HG03469 (cell line): ENCODE measurements around the gene AP1S3.
A peak's percentile ranks its signal among the peaks of the same experiment; 100 is the strongest.
"Not testable (repeated sequence)": the region's sequence is repeated elsewhere in the genome, so short reads cannot be mapped to it uniquely, and the experiment has no call there.

ENCODE experiments used
- ATAC-seq: cut with Tn5 transposase; IDR thresholded peaks from one replicate; pipeline ENCODE4 v1.9.1; 2021; ENCODE audit warnings: mild to moderate bottlenecking, moderate library complexity, moderate number of reproducible peaks; ENCODE audit not compliant: unreplicated experiment

The AP1S3 gene

DNA sequence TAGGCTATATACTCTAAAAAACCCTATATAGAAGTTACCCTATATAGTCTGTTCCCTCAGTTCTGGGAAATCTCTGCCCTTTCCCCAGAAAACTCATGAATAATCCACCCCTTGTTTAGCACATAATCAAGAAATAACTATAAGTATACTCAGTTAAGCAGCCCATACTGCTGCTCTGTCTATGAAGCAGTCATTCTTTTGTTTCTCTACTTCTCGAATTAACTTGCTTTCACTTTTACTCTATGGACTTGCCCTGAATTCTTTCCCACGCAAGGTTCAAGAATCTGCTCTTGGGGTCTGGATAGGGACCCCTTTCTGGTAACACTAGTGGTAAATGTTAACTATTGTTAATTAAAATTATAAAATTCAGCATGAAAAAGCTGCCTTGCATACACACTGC lies 17.4 kb upstream of the AP1S3 start:
- peak; percentile 41 for ATAC-seq

DNA sequence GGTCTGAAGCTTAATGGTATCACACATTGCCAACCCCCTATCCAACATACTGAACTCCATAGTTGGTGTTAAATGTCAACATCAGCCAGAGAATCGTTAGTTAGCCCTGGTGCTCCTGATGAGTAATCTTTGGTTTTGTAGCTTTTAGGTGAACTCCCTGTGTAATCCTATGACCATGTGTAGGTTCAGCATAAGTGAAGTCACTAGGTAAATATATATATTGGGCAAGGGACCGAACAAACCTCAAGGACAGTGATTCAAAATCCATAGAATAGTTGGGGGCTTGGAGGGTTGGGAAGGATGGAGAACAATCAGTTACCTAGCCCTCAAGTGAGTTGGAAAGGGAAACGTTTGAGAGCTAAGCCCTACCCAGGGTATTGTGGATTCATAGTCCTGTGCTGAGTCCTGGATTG lies 16.0 kb upstream of the AP1S3 start:
- no peak for ATAC-seq

DNA sequence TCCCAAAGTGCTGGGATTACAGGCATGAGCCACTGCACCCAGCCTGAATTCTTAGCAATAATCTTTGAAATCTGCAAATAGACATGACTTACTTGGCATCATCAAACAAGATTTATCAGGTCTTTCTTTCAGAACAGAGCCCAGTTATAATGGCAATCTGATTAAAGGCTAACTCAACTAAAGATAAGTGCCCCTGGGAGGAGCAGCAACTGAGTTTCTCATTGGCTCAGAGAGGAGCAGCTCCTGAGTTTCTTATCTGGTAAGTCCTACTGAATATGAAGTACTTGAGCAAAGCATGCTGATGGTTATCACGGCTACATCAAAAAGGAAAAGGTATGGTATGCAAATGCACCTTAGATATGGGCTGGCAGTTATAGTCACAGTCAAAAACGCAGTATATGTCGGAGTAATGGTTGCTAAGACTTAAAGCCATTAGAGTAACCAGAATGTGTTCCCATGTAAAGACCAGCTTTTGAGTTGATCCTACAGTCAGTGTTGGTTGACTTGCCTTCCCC lies 15.0 kb upstream of the AP1S3 start:
- ATAC-seq, result no peak

DNA sequence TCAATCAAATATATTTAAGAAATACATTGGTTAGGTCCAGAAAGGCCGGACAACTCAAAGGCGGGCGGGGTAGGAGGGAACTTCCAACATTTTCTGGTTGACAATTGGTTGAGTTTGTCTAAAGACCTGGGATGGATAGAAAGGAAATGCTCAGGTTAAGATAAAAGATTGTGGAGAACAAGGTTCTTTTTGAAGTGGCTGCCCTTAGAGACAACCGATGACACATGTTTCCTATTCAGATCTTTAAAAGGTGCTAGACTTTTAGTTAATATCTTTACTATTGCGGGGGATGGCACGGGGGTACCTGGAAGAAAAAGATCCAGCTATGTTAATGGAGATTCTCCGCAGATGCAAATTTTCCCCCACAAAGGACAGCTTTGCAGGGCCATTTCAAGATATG lies 10.0 kb upstream of the AP1S3 start:
- ATAC-seq, result no peak

DNA sequence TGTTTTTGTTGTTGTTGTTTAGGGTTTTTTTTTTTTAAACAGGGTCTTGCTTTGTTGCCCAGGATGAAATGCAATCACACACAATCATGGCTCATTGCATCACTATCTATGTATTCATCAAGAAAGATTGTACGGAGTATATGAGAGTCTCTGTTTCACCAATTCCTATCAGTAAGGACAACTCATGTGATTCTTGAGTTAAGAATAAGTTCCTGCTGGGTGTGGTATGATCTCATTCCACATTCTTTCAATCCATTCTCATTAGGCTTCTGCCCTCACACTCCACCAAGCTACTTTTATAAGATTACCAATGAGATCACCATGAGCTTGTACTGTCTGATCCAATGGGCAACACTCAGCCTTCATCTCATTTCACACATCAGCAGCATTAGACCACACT lies 9.1 kb upstream of the AP1S3 start:
- ATAC-seq, result no peak

DNA sequence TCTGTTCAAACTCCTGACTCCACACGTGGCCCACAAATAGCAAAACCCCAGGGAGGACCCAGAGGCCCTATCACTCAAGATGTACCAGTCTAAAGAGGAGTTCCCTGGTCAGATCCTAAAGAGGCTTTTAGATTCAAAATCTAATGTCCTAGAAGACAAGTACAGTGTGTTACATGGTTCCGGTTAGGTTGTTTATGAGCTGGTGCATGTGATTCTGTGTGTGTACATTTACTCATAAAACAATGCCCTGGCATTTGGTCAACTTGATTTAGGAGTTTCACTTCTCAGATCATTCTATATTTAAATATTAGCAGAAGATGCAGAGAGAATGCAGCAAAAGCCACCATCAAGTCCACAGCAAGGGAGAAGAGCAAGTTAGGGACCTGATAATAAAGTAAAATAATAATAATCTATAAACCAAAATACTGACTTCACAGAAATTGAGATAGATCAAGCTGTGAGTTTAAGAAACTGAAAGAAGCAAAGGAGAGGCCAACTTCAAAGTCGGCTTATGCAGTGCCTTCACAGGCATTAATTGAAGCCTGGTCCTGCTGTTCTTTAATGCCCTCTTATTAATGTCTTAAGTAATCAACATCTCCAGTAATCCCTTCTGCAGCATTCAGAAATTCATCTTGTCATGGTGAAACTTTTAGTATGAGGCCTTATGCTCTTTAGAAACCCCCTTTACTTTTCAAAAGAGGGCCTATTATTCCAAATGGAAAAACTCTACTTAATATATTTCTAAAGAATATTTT lies 4.2 kb upstream of the AP1S3 start:
- ATAC-seq, result peak; percentile 26

DNA sequence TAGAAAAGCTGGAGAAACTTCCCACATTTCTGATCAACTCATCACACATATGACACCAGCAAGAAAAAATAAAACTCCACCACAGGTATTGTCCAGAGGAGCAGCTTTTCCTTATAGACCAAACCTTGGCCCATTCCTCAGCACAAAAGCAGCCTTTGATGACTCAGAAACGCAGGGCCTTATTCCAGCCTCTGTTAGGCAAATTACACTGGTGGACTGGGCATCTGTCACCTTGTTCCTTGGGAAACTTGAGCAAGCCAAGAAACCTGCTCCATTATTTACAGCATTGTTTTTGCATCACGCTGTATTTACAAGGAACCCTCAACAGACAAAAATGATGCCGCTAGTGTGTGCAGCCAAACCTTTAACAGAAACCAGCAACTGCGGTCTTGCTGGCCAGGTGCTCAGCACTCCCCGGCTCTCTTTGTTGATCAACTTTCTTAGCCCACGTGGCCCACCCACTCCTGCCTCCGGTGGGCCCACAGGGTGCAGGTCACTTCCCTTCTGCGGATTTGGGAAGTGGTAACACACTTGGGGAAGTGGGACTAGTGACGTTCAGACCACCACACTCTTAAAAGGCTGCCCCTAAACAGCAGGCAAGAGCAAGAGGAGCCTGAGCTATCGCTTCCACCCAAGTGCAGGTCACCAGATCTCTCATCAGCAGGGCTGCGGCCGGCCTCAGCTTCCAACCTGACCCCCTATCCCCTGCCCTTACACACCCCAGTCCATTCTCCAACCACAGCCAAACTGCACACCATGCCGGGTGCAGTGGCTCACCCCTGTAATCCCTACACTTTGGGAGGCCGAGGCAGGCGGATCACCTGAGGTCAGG lies 1.5 kb downstream of the AP1S3 start:
- peak; percentile 73 for ATAC-seq

DNA sequence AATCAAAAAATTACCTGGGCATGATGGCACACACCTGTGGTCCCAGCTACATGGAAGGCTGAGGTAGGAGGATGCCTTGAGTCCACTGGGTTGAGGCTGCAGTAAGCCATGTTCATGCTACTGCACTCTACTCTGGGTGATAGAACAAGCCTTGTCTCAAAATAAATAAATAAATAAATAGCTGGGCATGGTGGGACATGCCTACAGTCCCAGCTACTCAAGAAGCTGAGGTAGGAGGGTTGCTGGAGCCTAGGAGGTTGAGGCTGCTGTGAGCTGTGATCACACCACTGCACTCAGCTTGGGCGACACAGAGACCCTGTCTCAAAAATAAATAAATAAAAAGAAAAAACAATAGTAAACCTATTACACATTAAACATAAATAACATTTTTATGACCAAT lies 3.0 kb downstream of the AP1S3 start:
- no peak for ATAC-seq

DNA sequence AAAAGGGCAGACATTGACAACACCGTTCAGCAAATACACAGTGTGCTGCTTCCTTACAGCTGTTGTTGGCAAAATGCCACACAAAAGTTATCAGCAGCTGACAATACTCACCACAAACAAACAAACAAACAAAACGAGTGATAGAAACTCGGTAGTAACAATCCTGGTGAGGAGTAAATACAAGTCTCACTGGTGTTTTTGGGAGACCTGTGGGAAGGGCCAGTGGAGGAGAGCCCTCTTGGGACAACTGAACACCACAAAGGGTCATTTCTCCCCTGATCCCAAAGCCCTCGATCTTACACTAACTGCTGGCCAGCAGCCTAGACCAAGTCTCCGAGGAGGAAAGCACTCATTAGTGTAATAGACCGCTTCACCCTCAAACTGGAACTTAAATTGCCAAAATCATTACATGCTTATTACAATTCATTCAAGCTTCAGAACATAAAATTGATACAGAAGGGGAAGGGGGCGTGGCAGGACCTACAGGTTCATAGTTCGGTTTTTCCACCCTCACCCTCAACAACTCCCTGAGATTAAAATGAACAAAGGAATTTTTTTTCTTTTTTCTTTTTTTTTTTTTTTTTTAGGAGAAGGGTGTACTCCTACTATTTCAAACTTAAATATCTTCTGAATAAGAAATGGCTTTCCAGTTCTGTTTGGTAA lies 5.0 kb downstream of the AP1S3 start:
- no peak for ATAC-seq

DNA sequence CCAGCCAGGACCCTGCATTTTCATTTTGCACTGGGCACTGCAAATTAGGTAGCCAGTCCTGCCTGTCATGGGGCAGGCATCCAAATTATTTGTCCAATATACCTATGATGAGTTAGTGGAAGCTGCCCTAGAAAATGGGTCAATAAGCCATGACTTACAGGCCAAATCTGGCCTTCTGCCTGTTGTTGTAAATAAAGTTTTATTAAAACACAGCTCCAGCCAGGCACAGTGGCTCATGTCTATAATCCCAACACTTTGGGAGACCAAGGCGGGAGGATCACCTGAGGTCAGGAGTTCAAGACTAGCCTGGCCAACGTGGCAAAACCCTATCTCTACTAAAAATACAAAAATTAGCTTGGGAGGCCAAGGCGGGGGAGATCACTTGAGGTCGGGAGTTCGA lies 8.3 kb downstream of the AP1S3 start:
- no peak for ATAC-seq

DNA sequence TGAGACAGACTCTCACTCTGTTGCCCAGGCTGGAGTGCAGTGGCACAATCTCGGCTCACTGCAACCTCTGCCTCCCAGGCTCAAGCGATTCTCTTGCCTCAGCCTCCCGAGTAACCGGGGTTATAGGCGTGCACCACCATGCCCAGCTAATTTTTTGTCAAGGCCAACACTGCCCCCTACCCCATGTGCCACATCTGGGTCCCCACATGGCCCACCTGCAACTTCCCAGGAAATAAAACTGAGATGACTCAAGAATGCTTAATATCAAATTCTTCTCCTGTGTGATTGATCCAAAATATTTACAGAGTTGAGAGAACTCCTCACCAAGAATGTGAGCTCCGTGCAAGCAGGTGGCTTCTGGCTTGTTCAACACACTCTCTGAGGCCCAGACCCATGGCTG lies 9.1 kb downstream of the AP1S3 start:
- no peak for ATAC-seq

DNA sequence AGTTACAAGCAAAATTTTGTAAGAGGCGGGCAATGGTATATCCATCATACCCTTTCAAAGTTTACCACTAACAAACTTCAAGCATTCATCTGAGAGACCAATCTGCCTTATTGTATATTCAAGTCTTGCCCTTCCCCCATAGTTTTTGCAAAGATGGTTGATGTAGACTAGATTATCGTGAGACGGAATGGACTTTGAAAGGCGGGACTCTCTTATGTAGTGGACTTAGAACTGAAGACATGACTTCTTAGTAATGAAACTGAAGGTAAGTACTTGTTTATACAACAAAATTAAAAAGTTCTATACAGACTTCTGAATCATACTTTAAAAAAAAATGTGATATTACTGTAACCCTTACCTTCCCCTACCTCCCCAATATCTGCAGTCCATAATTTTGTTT lies 10.4 kb downstream of the AP1S3 start:
- no peak for ATAC-seq

DNA sequence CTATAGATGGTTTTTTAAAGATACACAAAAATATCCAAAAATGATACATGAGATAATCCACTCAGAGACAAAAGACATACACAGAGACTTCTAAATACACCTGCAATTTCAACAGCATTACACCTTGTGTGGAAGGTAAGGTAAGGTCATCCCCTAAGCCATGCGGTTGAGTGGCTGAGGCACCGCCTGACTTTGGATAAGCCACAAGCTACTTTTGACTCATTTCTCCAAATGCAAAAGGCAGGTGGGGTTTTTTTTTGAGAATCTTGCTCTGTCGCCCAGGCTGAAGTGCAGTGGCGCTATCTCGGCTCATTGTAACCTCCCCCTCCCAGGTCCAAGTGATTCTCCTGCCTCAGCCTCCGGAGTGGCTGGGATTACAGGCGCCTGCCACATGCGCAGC lies 13.1 kb downstream of the AP1S3 start:
- no peak for ATAC-seq

DNA sequence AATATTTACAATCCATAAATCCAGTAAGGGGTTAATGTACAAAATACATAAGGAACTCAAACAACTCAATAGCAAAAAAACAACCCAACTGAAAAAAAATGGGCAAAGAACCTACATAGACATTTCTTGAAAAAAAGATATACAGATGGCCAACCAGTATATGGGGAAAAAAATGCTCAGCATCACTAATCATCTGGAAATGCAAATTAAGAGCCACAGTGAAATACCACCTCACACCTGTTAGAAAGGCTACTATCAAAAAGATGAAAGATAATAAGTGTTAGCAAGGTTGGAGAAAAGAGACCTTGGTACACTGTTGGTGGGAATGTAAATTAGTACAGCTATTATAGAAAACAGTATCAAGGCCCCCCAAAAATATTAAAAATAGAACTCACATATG lies 14.6 kb downstream of the AP1S3 start:
- peak; percentile 45 for ATAC-seq

DNA sequence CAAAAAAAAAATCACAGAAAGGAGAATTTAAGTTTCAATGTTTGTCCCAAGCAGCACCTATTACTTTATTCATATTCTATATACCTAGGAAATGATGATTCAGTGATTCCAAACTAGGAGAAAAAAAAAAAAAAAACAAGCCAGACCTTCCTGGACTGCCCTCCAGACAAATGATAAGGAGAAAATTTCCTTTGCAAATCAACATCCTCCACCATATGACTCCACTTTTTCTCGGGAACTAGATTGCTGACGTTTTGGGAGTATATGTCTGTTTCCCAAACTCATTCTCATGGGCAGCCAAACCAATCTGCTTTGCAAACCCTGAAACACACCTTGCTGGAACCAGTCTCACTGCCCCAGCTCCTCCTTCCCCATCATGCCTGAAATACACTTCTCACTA lies 16.8 kb downstream of the AP1S3 start:
- no peak for ATAC-seq

DNA sequence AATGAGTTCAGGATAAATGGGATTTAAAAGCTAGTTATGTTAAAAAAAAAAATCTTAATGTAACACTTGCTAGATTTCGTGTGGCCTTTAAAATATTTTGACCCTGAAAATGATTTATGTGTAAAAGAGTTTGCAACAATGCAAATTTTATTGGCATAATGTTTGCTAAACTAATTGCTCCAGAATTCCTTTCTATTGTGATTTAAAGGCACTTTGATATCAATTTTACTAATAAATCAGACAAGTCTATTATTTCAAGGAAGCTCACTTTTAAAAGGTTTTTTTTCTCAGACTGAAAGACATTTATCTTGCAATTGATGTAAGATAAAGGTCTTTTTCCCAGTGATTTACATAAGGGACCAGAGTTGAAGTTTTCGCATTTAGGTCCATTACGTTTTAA lies 17.5 kb downstream of the AP1S3 start:
- no peak for ATAC-seq

DNA sequence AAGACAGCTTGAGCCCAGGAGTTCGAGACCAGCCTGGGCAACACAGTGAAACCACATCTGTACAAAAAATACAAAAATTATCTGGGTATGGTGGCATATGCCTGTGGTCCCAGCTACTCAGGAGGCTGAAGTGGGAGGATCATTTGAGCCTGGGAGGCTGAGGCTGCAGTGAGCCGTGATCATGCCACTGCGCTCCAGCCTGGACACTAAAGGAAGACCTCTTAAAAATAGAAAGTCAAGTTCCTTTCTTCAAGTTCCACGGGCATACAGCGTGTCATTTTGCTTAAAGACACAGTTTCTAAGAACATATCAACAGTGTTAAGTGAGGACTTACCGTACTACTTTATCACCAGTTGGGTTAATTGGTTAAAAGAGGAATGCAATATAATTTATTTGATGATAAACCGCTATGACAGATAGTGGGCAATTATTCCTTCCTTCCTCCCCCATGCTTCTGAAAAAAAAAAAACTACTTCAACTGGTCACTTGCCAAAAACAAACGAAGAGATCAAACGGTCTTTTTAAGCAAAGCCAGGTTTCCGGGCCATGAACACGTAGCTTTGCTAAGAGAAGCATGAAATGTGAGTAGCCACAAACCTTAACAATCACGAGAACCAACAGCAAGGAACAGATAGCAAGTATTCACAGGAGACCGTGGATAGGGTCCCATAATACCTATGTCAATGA lies 21.4 kb downstream of the AP1S3 start:
- no peak for ATAC-seq

DNA sequence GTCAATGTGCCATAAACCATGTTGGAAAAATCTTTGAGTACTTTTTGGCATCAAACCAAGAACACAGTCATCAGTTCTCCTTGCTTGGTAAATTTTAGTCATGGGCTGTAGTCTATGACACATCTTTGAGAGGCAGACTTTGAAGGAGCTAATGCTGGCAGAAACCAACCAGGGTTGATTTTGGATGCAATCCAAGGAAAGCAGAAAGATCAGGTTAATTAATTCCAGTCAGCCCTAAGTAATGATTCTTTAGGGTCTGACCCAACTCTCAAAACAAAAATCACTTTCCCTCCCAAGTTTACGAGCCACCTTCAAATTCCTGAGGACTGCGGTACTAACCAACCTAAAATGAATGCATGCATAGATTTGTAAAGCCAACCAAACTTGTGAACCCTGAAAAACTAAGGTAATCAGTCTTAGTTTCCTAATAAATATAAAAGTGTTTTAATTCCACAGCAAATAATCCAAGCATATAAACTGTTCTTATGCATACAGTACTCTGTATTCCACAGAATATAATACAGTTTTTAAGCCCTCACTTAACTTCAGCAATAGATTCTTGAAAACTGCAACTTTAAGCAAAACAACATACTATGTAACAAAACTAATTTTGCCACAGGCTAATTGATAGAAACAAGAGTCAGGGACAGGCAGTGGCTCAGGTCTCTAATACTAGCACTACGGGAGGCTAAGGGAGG lies 22.0 kb downstream of the AP1S3 start:
- no peak for ATAC-seq

DNA sequence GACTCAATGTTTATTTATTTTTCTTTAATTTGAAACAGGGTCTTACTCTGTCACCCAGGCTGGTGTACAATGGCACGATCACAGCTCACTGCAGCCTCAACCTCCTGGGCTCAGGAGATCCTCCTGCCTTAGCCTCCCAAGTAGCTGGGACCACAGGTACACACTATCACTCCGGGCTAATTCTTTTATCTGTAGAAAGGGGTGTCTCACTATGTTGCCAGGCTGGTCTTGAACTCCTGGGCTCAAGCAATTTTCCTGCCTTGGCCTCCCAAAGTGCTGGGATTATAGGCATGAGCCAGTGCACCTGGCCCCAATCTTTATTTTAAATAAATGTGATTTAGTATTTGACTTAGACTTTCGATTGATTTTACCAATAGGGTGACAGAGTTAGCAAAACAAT lies 22.6 kb downstream of the AP1S3 start:
- not testable (repeated sequence) for ATAC-seq

DNA sequence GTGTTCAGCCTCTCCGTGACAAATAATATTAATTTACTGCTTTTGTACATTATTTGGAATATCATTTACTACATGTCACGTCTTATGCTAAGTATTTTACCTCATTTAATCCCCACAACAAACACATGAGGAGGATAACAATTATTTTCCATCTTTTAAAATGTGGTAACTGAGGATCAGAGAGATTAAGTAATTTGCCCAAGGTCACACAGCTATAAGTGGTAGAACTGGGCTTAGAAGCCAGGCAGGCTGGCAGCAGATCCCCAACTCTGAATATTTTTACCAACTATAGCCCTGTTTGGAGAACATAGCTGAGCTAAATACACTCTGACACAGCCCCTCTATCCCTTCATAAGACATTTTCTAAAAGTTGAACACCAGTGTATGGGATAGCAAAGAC lies 24.1 kb downstream of the AP1S3 start:
- ATAC-seq, result no peak
